IPS-NIHi7 (cell line): ENCODE measurements around the gene TRAF5.
"Not testable (repeated sequence)": the region's sequence is repeated elsewhere in the genome, so short reads cannot be mapped to it uniquely, and the experiment has no call there.

Source experiments
- DNase-seq: peaks from one replicate; pipeline ENCODE4 v3.0.0; 2012; ENCODE audit warnings: mixed read lengths; ENCODE audit errors: extremely low spot score

Gene TRAF5

GRCh38 chr1:211326528-211327345 is at the start of gene TRAF5:
Gene TRAF5, plus strand, starts transcription at chr1:211326833. Its CDS starts 26,407 bp downstream, at chr1:211353240.
- DNase-seq, result peak; percentile 74

DNA sequence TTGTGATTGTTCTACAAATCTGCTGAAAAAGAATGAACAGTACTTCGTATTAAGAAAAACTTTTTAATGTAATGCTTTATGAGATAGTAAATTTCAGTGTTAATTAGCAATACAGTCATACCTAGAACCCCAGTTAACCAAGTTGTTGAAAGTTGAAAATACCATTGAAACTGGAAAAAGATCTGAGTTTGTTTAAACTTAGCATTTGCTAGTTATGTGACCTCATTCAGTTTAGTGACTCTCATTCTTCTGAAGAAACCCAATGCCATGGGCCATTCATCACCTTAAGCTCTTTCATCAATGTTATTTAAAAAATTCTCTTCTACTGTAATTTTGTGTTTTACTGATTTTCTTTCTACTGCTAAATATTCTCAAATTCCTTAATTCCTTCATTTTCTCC is 47.3 kb upstream of the TRAF5 start:
- DNase-seq, result no peak

DNA sequence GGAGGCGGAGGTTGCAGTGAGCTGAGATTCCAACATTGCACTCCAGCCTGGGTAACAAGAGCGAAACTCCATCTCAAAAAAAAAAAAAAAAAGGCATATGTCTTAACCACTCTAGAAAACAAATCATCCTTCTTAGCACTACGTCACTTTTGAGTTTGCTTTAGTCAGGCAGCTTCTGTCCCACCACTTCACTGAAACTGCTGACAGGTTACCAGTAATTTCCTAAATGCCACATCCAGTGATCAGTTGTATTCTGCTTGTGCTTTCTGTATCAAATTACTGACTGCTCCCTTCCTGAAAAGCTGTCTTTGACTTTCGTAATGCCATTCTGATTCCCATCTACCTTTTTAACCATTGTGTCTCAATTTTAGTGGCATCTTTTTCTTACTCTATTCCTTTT is 45.7 kb upstream of the TRAF5 start:
- DNase-seq, result no peak

DNA sequence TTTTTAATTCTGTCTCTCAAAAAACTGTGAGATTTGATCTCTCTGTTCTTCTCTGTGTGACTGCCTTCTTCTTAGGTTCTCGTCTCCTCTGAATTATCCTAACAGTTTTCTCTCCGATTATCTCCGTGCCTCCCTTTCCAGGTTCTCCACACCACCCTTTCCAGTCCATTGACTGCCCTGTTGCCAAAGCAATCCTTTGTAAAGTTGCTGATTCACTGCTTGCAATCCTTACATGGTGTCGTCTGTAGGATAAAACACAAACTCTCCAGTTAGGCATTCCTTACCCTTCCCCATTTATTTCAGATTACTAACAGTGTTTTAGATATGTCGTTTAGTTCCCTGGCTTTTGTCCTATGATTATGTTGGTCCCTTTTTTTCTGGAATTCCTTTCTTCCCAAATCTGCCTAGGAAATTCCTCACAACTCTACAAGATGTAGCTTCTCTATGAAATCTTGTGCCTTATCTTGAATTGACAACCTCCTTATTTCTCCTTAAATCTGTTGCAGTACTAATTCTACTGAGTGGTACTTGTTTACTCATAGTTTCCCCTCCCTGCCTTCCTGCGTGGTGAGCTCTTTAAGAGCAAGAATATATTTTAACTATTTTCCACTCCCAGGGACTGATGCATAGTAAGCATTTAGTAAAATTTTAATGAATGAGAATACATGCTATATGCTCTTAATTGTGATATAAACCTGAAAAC is 45.2 kb upstream of the TRAF5 start:
- DNase-seq, result no peak

- DNase-seq, result no peak
Measured at GRCh38 chr1:211282023-211282373, 44.6 kb upstream of the TRAF5 start.

GRCh38 chr1:211285196-211285595 is 41.4 kb upstream of the TRAF5 start:
- no peak for DNase-seq

GRCh38 chr1:211287218-211287617 is 39.4 kb upstream of the TRAF5 start:
- no peak for DNase-seq

DNA sequence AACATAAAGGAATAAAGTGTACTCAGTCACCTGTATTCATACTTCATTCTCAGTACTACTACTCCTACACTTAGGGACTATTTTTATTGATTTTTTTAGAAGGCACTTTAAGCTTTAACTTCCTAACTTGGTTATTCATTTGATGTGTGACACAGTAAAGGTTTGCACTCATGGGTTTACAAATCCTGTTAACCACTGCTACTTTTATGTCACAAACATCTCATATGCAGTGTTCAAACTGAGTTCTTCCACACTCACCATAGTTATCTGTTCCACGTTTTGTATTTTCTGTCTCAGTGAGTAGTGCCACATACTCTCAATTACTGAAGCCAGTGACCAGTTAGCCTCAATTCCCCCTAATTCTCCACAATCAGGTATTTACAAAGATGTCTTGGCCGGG is 34.2 kb upstream of the TRAF5 start:
- DNase-seq, result no peak

DNA sequence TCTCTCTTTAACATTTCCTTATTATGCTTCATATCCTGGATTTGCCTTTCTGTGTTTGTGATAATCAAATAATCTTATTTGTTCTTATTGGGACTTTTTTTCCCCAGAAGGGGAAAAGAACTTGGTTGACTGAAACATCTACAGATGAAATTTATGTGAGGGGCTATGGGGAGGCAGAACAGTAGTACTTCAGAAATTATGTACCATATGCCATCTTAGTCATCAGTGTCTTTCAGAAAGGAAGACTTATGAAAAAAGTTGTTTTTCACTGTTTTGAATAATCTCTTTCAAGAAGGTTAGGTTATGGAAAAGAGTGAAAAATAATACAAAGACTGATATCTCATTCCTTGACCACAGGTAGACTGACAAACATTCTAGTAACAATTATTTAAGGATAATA is 30.2 kb upstream of the TRAF5 start:
- DNase-seq, result no peak

DNA sequence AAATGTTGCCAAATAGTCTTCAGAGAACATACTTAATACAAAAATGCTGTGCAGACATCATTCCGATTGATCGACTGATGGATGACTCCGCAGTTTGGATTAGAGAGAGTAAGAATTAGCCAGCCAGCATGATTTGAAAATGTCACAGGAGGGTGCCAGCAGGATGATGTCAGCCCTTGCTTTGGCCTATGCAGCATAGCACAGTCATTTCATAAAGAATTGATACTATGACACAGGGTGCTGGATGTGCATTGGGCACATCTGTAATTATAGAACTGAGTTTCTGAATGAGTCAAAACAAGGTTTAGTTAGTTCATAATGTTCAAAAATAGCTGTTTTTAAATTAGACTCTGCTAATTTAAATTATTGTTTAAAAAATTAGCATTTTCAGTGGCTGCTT is 21.6 kb upstream of the TRAF5 start:
- DNase-seq, result no peak

- no peak for DNase-seq
Measured at GRCh38 chr1:211309617-211310016, 17.0 kb upstream of the TRAF5 start.

- DNase-seq, result no peak
Measured at GRCh38 chr1:211313392-211313791, 13.2 kb upstream of the TRAF5 start.

- DNase-seq, result no peak
Measured at GRCh38 chr1:211318576-211319280, 7.9 kb upstream of the TRAF5 start.

DNA sequence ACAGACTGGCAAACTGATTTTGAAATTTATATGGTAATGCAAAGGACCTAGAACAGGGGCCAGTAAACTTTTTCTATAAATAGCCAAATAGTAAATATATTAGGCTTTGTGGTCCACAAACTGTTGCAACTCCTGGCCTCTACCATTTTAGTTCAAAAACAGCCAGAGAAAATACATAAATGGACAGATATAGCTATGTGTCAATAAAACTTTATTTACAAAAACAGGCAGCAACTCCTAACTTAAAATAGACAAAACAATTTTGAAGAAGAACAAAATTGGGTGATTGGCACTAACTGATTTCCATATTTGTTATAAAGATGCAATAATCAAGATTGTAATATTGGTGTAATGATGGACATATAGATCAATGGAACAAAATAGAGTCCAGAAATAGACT is 6.7 kb upstream of the TRAF5 start:
- no peak for DNase-seq

- no peak for DNase-seq
Measured at GRCh38 chr1:211320980-211321379, 5.7 kb upstream of the TRAF5 start.

DNA sequence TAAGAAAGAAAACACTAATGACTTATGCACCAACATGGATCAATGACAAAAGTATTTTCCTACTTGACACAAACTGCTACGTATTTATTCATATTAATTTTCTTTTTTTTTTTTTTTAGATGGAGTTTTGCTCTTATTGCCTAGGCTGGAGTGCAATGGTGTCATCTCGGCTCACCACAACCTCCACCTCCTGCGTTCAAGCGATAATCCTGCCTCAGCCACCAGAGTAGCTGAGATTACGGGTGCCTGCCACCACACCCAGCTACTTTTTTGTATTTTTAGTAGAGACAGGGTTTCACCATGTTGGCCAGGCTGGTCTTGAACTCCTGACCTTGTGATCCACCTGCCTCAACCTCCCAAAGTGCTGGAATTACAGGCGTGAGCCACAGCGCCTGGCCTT is 5.0 kb upstream of the TRAF5 start:
- DNase-seq, result not testable (repeated sequence)

- peak; percentile 79 for DNase-seq
Measured at GRCh38 chr1:211323156-211324063, 3.2 kb upstream of the TRAF5 start.

- no peak for DNase-seq
Measured at GRCh38 chr1:211324992-211325775, 1.4 kb upstream of the TRAF5 start.

- no peak for DNase-seq
Measured at GRCh38 chr1:211326140-211326527, 499 bp upstream of the TRAF5 start.

DNA sequence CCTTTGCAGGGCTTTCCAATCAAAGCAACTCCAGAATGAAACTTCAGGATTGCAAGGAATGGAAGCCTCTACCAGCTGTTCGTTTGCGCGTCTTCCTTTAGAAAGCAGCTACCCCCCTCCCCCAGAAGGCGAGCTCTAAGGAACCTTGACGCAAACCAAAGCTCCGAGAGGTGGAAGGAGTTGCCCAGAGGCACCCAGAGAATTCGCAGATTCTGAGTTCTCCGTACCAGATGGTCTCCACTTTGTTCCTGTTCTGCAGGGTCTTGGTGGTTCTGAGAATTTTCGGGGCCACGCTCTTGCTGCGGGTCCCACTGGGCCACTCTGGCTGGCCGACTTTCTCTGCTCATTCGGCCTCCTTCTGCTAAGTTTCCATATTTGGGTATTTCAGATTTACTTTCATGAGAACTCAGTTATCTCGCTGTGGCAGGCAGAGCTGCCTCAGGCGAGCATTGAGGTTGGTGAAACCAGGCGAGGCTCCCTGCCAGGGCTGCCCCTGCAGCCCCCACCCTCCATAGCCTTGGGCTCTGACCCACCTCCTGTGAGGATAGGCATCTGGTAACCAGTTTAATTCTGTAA is 801 bp downstream of the TRAF5 start:
- DNase-seq, result peak; percentile 50
